Measurements from ENCODE around the gene PRR7. TPM values are rescaled to one million over a fixed set of nuclear protein-coding genes. Genes with fewer than 3 reads are reported as not detected.

Gene PRR7
- total and polyA plus RNA-seq, 2 of the 13 experiments (the other 11 are each of a cell fraction or from before 2014, with no cell fraction given), result 4.8 to 5.0 TPM

- peak; percentile 73; the same call in 1 of the 2 replicates for TF ChIP-seq ZNF878 (CRISPR knock-in tag; IDR thresholded peaks at IDR 0.05)
- TF ChIP-seq SPEN (CRISPR knock-in tag; IDR thresholded peaks at IDR 0.05; ENCODE audit: low read depth), result peak; percentile 65; the same call in 1 of the 2 replicates
- TF ChIP-seq FOXC1 (CRISPR knock-in tag; IDR thresholded peaks at IDR 0.05; ENCODE audit: borderline replicate concordance), result peak; percentile 49; the same call in 1 of the 2 replicates
- peak; percentile 97 for TF ChIP-seq MTERF4 (CRISPR knock-in tag; IDR thresholded peaks at IDR 0.05)
- TF ChIP-seq MXI1 (IDR thresholded peaks at IDR 0.05; ENCODE audit: borderline replicate concordance, low read depth, low read length), result peak; percentile 70; the same call in 2 of the 3 replicates
- TF ChIP-seq ZNF275 (CRISPR knock-in tag; IDR thresholded peaks at IDR 0.05; ENCODE audit: borderline replicate concordance), result peak; percentile 43; the same call in 1 of the 2 replicates
- peak; percentile 77 for TF ChIP-seq REPIN1 (CRISPR knock-in tag; IDR thresholded peaks at IDR 0.05; ENCODE audit: borderline replicate concordance, low read depth)
- TF ChIP-seq ZNF607 (CRISPR knock-in tag; IDR thresholded peaks at IDR 0.05; ENCODE audit: borderline replicate concordance), result peak; percentile 94
- TF ChIP-seq ZSCAN9 (CRISPR knock-in tag; IDR thresholded peaks at IDR 0.05; ENCODE audit: borderline replicate concordance), result no peak; the same call in 1 of the 2 replicates
- TF ChIP-seq, protein P1, sequence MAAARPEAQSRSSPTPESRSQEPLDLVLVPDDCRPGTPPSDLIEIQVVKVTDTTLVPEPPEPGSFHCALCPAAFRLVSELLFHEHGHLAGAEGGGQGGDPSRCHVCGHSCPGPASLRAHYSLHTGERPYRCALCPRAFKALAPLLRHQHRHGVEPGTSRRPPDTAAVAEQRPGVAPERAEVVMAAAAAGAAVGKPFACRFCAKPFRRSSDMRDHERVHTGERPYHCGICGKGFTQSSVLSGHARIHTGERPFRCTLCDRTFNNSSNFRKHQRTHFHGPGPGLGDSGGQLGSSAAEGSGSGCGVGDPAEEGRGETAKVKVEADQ (CRISPR knock-in tag; IDR thresholded peaks at IDR 0.05; ENCODE audit: borderline replicate concordance), result peak; percentile 77
- TF ChIP-seq GLI4 (CRISPR knock-in tag; IDR thresholded peaks at IDR 0.05; ENCODE audit: borderline replicate concordance), result peak; percentile 73; the same call in 1 of the 2 replicates
- TF ChIP-seq ELF3 (CRISPR knock-in tag; IDR thresholded peaks at IDR 0.05), result peak; percentile 67
- TF ChIP-seq GTF2F1 (IDR thresholded peaks at IDR 0.05; ENCODE audit: low read length), result no peak
- TF ChIP-seq SOX13 (IDR thresholded peaks at IDR 0.05), result peak; percentile 20; the same call in 1 of the 2 replicates
- TF ChIP-seq SOX13 (CRISPR knock-in tag; conservative IDR thresholded peaks at IDR 0.05 in 1 of 2, IDR thresholded peaks at IDR 0.05 in 1 of 2), result peak in 1 of 2 experiments; percentile 41; a peak in 1 of 4 replicates
- no peak for TF ChIP-seq ZNF740 (CRISPR knock-in tag; IDR thresholded peaks at IDR 0.05)
- TF ChIP-seq ZNF431 (CRISPR knock-in tag; IDR thresholded peaks at IDR 0.05; ENCODE audit: borderline replicate concordance, low read depth), result peak; percentile 23; the same call in 1 of the 2 replicates
- no peak for TF ChIP-seq FLYWCH1 (CRISPR knock-in tag; IDR thresholded peaks at IDR 0.05)
- no peak for TF ChIP-seq ZKSCAN5 (CRISPR knock-in tag; IDR thresholded peaks at IDR 0.05)
- TF ChIP-seq FOXA3 (CRISPR knock-in tag; IDR thresholded peaks at IDR 0.05), result peak; percentile 52; the same call in 1 of the 2 replicates
- 0 out of 2 replicates have a peak, but pooled peaks have one; percentile 48 for TF ChIP-seq CC2D1A (CRISPR knock-in tag; IDR thresholded peaks at IDR 0.05)
- peak; percentile 79; the same call in 1 of the 2 replicates for TF ChIP-seq ATF7-NPFF (CRISPR knock-in tag; IDR thresholded peaks at IDR 0.05; ENCODE audit: low read depth)
- TF ChIP-seq ZNF639 (CRISPR knock-in tag; conservative IDR thresholded peaks at IDR 0.05), result no peak; the same call in 1 of the 2 replicates
- TF ChIP-seq TOE1 (CRISPR knock-in tag; IDR thresholded peaks at IDR 0.05), result no peak
Measured at GRCh38 chr5:177455036-177455660, 8.5 kb downstream of the PRR7 start (continued).

Measured in HepG2 (cell line).